Measurements from ENCODE around the gene LMNTD2. TPM values are rescaled to one million over a fixed set of nuclear protein-coding genes. Genes with fewer than 3 reads are reported as not detected.

LMNTD2 gene, protein sequence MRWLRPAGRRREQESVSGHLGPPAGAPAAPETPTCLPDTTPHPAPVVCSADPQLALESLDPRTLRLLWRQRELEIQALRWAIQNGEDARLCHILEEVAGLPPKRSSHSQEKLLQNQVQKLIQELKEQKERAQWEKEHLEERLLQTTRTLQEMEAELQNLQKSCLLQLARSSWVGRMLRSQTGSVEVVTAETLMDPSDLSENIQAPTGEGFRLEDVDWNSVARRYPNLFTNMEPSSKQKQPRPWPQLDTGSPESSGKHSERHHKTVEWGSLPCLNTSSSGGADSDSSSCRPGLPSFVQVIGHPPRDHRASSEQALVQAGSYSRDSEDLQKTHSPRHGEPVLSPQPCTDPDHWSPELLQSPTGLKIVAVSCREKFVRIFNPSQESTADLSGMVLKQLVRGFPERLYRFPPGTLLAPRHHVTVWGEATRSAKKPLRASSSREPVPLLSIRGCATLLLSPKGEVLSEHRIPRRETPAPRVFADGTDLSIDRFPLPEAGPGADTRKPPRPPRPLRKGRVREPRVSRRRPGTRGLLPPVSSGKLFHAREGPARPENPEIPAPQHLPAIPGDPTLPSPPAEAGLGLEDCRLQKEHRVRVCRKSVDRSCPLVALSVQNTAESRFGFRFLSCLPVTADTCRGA
- 10 to 100 TPM in 1 of 2 donors, 1 to 10 TPM in 1; 9.8 to 13.6 TPM for total RNA-seq

DNA sequence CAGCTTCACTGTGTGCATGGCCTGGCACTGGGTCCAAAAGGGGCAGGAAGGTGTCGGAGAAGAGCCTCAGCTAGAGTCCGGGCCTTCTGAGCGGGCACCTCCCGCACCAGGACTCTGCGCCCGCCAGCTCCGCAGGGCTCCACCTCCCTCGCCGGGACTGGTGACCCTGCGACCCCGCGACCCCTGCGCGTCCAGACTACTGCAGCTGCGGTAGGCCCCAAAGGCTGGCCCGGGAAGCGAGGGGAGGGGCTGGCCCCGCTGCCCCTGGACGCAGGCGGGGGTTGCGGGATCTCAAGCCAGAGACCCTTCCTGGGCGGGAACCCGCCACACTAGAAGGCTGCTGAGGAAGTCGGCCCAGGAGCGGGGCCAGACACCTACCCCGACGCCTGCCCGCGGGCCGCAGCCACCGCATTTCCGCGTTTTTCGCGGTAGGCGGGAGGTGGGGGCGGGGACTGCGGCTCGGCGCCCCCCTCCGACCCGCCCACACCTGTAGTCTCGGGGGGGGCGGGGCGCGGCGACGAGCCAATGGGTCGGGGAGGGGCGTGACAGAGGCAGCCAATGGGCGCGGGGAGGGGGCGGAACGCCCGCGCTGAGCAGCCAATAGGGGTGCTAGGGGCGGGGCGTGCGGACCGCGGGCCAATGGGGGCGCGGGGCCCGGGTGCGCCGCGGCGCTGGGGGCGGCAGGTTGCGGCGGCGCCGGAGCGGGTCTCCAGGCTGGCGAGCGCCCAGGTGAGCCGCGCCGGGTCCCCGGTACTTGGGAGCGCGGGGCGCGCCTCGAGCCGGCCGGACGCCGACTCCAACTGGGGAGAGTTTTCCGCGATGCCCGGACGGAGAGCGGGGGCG is at the start of gene LMNTD2, which contains the start of gene RASSF7:
LMNTD2 (minus strand) TSS at position 434 of the 843 bp plus-strand sequence; CDS start at position 412, 22 bp downstream.
RASSF7 (plus strand) TSS at position 666 of the 843 bp plus-strand sequence. CDS start 799 bp downstream, outside the sequence.
- H3K27me3 ChIP-seq = peaks cover 15% of the 10 kb centered on the region
- DNase-seq = peak; percentile 95
- peak within 1 kb of the TSS; percentile 86 for H3K4me3 ChIP-seq
- H3K36me3 ChIP-seq = no peaks in the 10 kb centered on the region
- intact Hi-C loops (cut with DNase I) = no loop called here
- peaks cover 13% of the 10 kb centered on the region for H3K4me1 ChIP-seq
- no peaks in the 10 kb centered on the region for H3K9me3 ChIP-seq
- TF ChIP-seq, protein P1, sequence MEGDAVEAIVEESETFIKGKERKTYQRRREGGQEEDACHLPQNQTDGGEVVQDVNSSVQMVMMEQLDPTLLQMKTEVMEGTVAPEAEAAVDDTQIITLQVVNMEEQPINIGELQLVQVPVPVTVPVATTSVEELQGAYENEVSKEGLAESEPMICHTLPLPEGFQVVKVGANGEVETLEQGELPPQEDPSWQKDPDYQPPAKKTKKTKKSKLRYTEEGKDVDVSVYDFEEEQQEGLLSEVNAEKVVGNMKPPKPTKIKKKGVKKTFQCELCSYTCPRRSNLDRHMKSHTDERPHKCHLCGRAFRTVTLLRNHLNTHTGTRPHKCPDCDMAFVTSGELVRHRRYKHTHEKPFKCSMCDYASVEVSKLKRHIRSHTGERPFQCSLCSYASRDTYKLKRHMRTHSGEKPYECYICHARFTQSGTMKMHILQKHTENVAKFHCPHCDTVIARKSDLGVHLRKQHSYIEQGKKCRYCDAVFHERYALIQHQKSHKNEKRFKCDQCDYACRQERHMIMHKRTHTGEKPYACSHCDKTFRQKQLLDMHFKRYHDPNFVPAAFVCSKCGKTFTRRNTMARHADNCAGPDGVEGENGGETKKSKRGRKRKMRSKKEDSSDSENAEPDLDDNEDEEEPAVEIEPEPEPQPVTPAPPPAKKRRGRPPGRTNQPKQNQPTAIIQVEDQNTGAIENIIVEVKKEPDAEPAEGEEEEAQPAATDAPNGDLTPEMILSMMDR (IDR thresholded peaks at IDR 0.05) = no peak
- peak within 1 kb of the TSS; percentile 96 for H3K27ac ChIP-seq
- H3K9ac ChIP-seq (ENCODE audit: low read depth in 2 of 2, low read length in 2 of 2) = peak within 1 kb of the TSS; percentile 92 to 93

DNA sequence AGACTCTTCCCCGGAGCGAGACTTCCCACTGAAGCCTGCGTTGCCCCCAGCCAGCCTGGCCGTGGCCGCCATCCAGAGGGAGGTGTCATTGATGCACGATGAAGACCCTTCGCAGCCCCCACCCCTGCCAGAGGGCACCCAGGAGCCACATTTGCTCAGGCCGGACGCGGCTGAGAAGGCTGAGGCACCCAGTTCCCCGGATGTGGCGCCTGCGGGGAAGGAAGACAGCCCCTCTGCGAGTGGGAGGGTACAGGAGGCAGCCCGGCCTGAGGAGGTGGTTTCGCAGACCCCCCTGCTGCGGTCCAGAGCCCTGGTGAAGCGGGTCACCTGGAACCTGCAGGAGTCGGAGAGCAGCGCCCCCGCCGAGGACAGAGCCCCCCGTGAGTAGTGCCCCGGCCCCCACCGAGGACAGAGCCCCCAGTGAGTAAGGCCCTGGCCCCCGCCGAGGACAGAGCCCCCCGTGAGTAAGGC is 48.8 kb upstream of the LMNTD2 start:
- TF ChIP-seq, protein P1 (IDR thresholded peaks at IDR 0.05) = no peak
- DNase-seq = no peak
- no peak overlapping the region for H3K27ac ChIP-seq
- intact Hi-C loops (cut with DNase I) = no loop called here
- no peaks in the 10 kb centered on the region for H3K27me3 ChIP-seq
- H3K36me3 ChIP-seq = peaks cover 41% of the 10 kb centered on the region
- no peaks in the 10 kb centered on the region for H3K9me3 ChIP-seq
- H3K9ac ChIP-seq (ENCODE audit: low read depth in 2 of 2, low read length in 2 of 2) = no peak overlapping the region
- H3K4me3 ChIP-seq = no peak overlapping the region
- H3K4me1 ChIP-seq = peaks cover 25% of the 10 kb centered on the region

DNA sequence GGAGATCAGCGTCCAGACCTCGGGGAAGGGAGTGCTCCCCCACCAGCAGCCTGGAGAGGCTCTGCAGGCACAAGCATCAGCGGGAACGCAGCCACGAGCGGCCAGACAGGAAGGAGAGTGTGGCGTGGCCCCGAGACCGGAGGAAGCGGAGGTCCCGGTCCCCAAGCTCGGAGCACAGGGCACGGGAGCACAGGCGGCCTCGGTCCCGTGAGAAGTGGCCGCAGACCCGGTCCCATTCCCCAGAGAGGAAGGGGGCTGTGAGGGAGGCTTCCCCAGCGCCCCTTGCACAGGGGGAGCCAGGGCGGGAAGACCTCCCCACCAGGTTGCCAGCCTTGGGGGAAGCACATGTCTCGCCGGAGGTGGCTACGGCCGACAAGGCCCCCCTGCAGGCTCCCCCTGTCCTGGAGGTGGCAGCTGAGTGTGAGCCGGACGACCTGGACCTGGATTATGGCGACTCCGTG is 48.3 kb upstream of the LMNTD2 start:
- no peak overlapping the region for H3K27ac ChIP-seq
- peaks cover 41% of the 10 kb centered on the region for H3K36me3 ChIP-seq
- TF ChIP-seq, protein P1 (IDR thresholded peaks at IDR 0.05) = no peak
- H3K27me3 ChIP-seq = no peaks in the 10 kb centered on the region
- intact Hi-C loops (cut with DNase I) = no loop called here
- no peak for DNase-seq
- H3K9me3 ChIP-seq = no peaks in the 10 kb centered on the region
- H3K4me1 ChIP-seq = peaks cover 19% of the 10 kb centered on the region
- H3K9ac ChIP-seq (ENCODE audit: low read depth in 2 of 2, low read length in 2 of 2) = no peak overlapping the region
- no peak overlapping the region for H3K4me3 ChIP-seq

DNA sequence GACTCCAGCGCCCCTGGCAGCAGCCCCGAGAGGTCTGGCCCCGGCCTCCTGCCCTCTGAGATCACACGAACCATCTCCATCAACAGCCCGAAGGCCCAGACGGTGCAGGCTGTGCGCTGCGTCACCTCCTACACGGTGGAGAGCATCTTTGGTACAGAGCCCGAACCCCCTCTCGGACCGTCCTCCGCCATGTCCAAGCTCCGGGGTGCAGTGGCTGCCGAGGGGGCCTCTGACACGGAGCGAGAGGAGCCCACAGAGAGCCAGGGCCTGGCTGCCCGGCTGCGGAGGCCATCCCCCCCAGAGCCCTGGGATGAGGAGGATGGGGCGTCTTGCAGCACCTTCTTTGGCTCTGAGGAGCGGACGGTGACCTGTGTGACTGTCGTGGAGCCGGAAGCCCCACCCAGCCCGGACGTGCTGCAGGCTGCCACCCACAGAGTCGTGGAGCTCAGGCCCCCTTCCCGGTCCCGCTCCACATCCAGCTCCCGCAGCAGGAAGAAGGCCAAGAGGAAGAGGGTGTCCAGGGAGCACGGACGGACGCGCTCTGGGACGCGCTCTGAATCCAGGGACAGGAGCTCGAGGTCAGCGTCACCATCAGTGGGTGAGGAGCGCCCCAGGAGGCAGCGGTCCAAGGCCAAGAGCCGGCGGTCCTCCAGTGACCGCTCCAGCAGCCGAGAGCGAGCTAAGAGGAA is 47.6 kb upstream of the LMNTD2 start:
- intact Hi-C loops (cut with DNase I) = no loop called here
- Histone ChIP-seq H3K9me3 (no peaks in the 10 kb centered on the region), H3K4me1 (peaks cover 15% of the 10 kb centered on the region), H3K4me3 (no peak overlapping the region), H3K36me3 (peaks cover 40% of the 10 kb centered on the region), H3K27me3 (no peaks in the 10 kb centered on the region), H3K9ac (ENCODE audit: low read depth in 2 of 2, low read length in 2 of 2) (no peak overlapping the region), H3K27ac (no peak overlapping the region)
- DNase-seq = no peak
- TF ChIP-seq, protein P1 (IDR thresholded peaks at IDR 0.05) = no peak

Data from colonic mucosa (tissue), 4 donors.